GM21390 (cell line): ENCODE results near the gene HOXB9.

ENCODE experiments used
- ATAC-seq: cut with Tn5 transposase; IDR thresholded peaks from one replicate; pipeline ENCODE4 v1.9.1; 2021; ENCODE audit not compliant: unreplicated experiment

The HOXB9 gene

GRCh38 chr17:48639982-48640857 lies 14.1 kb upstream of the HOXB9 start:
- no peak for ATAC-seq

GRCh38 chr17:48639136-48639535 lies 13.0 kb upstream of the HOXB9 start:
- ATAC-seq: no peak

GRCh38 chr17:48637323-48638260 lies 11.4 kb upstream of the HOXB9 start:
- no peak for ATAC-seq

GRCh38 chr17:48636177-48637018 lies 10.2 kb upstream of the HOXB9 start:
- peak; percentile 60 for ATAC-seq

GRCh38 chr17:48634493-48635208 lies 8.5 kb upstream of the HOXB9 start:
- no peak for ATAC-seq

GRCh38 chr17:48633266-48633677 lies 7.1 kb upstream of the HOXB9 start:
- no peak for ATAC-seq

GRCh38 chr17:48632579-48633265 lies 6.6 kb upstream of the HOXB9 start:
- no peak for ATAC-seq

- no peak for ATAC-seq
These were observed 5.8 kb upstream of the HOXB9 start for GRCh38 chr17:48631693-48632578.

GRCh38 chr17:48630925-48631692 lies 5.0 kb upstream of the HOXB9 start:
- no peak for ATAC-seq

GRCh38 chr17:48630009-48630924 lies 4.1 kb upstream of the HOXB9 start:
- no peak for ATAC-seq

GRCh38 chr17:48629411-48629759 lies 3.2 kb upstream of the HOXB9 start:
- no peak for ATAC-seq

GRCh38 chr17:48628649-48629410 lies 2.7 kb upstream of the HOXB9 start:
- ATAC-seq: no peak

- no peak for ATAC-seq
These were observed 1.7 kb upstream of the HOXB9 start for GRCh38 chr17:48627623-48628521.

- no peak for ATAC-seq
These were observed 1.0 kb upstream of the HOXB9 start for GRCh38 chr17:48627118-48627597.
